ENCODE results near the gene CACNA1G.

The CACNA1G gene

DNA sequence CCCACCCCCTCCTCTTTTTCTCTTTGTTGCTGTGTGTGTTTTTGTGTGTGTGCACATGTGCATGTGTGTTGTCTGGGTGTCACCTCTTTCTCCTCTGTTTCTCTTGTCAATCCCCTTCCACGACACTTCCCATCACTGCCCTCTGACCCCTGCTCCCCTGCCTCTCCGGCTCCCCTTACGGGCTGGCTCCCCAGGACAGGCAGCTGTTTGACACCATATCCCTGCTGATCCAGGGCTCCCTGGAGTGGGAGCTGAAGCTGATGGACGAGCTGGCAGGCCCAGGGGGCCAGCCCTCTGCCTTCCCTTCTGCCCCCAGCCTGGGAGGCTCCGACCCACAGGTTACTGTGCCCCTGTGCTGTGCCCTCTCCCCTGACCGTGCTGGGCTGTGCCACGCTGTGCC lies 59.0 kb downstream of the CACNA1G start:
- H3K14ac ChIP-seq (ENCODE audit: low read length), result peak overlapping the region; percentile 51
- no peaks in the 10 kb centered on the region for H3K79me1 ChIP-seq (ENCODE audit: low read depth, low read length)
- H4K8ac ChIP-seq (ENCODE audit: low read depth, low read length), result peak overlapping the region; percentile 23
- no peak overlapping the region for H2BK5ac ChIP-seq (ENCODE audit: low read length)
- no peak overlapping the region for H3K9ac ChIP-seq (ENCODE audit: low read depth, low read length, poor library complexity)
- H2AFZ ChIP-seq (ENCODE audit: low read length), result no peak overlapping the region
- H3K4me1 ChIP-seq (ENCODE audit: control insufficient read depth in 2 of 2, insufficient read depth in 1 of 2, low read depth in 1 of 2, low read length in 2 of 2), result peaks cover 25 to 29% of the 10 kb centered on the region in 2 donors
- H3K4me3 ChIP-seq (ENCODE audit: low read length in 2 of 2), result no peak overlapping the region
- no peak overlapping the region for H2BK12ac ChIP-seq (ENCODE audit: low read length)
- H3K4ac ChIP-seq (ENCODE audit: low read length), result no peak overlapping the region
- no peak overlapping the region for H3K27ac ChIP-seq (replicated peaks; ENCODE audit: low read length)
- H3K23ac ChIP-seq (ENCODE audit: low read depth, low read length, poor library complexity), result peak overlapping the region; percentile 85
- peak overlapping the region; percentile 96 for H3K18ac ChIP-seq (ENCODE audit: low read length)
- no peak overlapping the region for H3K4me2 ChIP-seq (ENCODE audit: insufficient read depth, low read length, poor library complexity, severe bottlenecking)
- peak overlapping the region; percentile 74 for H2BK15ac ChIP-seq (ENCODE audit: low read length)
- peaks cover 0 to 6% (median 2%) of the 10 kb centered on the region in 3 experiments for H3K27me3 ChIP-seq (ENCODE audit: control insufficient read depth in 3 of 3, insufficient read depth in 3 of 3, low read depth in 1 of 3, low read length in 3 of 3)
- no peaks in the 10 kb centered on the region for H3K9me3 ChIP-seq (replicated peaks in 1 of 2; ENCODE audit: control insufficient read depth in 2 of 2, insufficient read depth in 1 of 2, low read depth in 1 of 2, low read length in 2 of 2)
- peak overlapping the region; percentile 79 for H4K91ac ChIP-seq (ENCODE audit: low read depth, low read length, poor library complexity)
- no CpG with 5 or more reads among the region's 7 CpGs for WGBS, 2 donors (ENCODE audit: extremely low coverage in 2 of 2, insufficient read length in 2 of 2, insufficient replicate concordance in 1 of 2)
- H2BK120ac ChIP-seq (ENCODE audit: low read depth, low read length), result no peak overlapping the region
- DNase-seq (ENCODE audit: low spot score), result no peak
- no peaks in the 10 kb centered on the region for H3K36me3 ChIP-seq (replicated peaks in 1 of 2; ENCODE audit: control insufficient read depth in 2 of 2, insufficient read depth in 2 of 2, low read length in 2 of 2)
- peak overlapping the region; percentile 88 for H2AK5ac ChIP-seq (ENCODE audit: low read depth, low read length)

DNA sequence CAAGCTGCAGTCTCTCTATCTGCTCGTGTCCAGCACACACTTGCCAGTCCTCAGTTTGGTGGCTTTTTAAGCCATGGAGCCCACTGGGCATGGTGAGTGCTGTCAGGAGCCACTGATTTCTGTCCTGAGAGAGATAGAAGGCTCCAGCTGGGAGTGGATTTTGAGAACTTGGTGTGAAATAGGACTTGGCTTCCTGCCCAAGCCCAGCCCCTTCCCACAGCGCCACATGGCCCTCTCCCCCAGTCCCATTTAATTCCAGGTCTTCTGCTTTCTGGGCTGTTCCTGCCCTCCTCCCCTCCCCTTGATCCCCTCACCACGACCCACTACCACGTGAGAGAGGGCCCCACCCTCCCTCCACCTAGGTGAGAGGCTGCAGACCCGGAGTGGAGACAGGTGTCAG lies 59.7 kb downstream of the CACNA1G start:
- Histone ChIP-seq H3K4me3 (ENCODE audit: low read length in 2 of 2) (no peak overlapping the region), H2BK5ac (ENCODE audit: low read length) (no peak overlapping the region), H2AFZ (ENCODE audit: low read length) (peak overlapping the region; percentile 4), H3K4me1 (ENCODE audit: control insufficient read depth in 2 of 2, insufficient read depth in 1 of 2, low read depth in 1 of 2, low read length in 2 of 2) (peaks cover 25 to 30% of the 10 kb centered on the region in 2 donors), H3K4me2 (ENCODE audit: insufficient read depth, low read length, poor library complexity, severe bottlenecking) (no peak overlapping the region), H3K14ac (ENCODE audit: low read length) (no peak overlapping the region), H2AK5ac (ENCODE audit: low read depth, low read length) (peak overlapping the region; percentile 9), H2BK15ac (ENCODE audit: low read length) (peak overlapping the region; percentile 74), H3K9ac (ENCODE audit: low read depth, low read length, poor library complexity) (no peak overlapping the region), H3K27me3 (ENCODE audit: control insufficient read depth in 3 of 3, insufficient read depth in 3 of 3, low read depth in 1 of 3, low read length in 3 of 3) (peaks cover 0 to 6% (median 2%) of the 10 kb centered on the region in 3 experiments), H3K27ac (replicated peaks; ENCODE audit: low read length) (no peak overlapping the region), H3K4ac (ENCODE audit: low read length) (no peak overlapping the region), H3K18ac (ENCODE audit: low read length) (peak overlapping the region; percentile 33), H2BK12ac (ENCODE audit: low read length) (no peak overlapping the region), H3K9me3 (replicated peaks in 1 of 2; ENCODE audit: control insufficient read depth in 2 of 2, insufficient read depth in 1 of 2, low read depth in 1 of 2, low read length in 2 of 2) (no peaks in the 10 kb centered on the region), H3K36me3 (replicated peaks in 1 of 2; ENCODE audit: control insufficient read depth in 2 of 2, insufficient read depth in 2 of 2, low read length in 2 of 2) (no peaks in the 10 kb centered on the region), H4K8ac (ENCODE audit: low read depth, low read length) (no peak overlapping the region), H4K91ac (ENCODE audit: low read depth, low read length, poor library complexity) (no peak overlapping the region), H3K23ac (ENCODE audit: low read depth, low read length, poor library complexity) (no peak overlapping the region), H2BK120ac (ENCODE audit: low read depth, low read length) (peak overlapping the region; percentile 2), H3K79me1 (ENCODE audit: low read depth, low read length) (no peaks in the 10 kb centered on the region)
- DNase-seq (ENCODE audit: low spot score), result no peak
- no CpG with 5 or more reads among the region's 5 CpGs for WGBS, 2 donors (ENCODE audit: extremely low coverage in 2 of 2, insufficient read length in 2 of 2, insufficient replicate concordance in 1 of 2)

DNA sequence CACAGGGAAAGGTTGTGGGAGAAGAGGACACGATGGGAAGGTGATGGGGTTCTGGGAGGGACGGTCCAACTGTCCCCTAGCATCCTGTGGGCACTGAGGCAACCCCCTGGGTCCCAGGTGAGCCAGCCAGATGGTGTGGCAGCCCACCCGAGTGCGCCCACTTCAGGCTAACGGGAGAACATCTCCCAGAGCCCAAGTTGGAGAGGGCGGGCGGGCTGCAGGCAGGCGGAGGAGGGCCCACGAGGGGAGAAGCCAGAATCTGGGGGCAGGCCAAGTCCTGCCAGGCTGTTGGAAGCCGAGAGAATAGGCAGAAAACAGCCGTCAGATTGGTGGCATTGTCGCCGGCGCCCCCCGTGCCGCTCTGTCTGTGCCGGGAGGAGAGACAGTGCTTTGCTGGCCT lies 60.3 kb downstream of the CACNA1G start:
- H3K18ac ChIP-seq (ENCODE audit: low read length), result peak overlapping the region; percentile 41
- no peak overlapping the region for H3K27ac ChIP-seq (replicated peaks; ENCODE audit: low read length)
- no CpG with 5 or more reads among the region's 17 CpGs for WGBS, 2 donors (ENCODE audit: extremely low coverage in 2 of 2, insufficient read length in 2 of 2, insufficient replicate concordance in 1 of 2)
- no peak overlapping the region for H2BK5ac ChIP-seq (ENCODE audit: low read length)
- no peak overlapping the region for H2BK120ac ChIP-seq (ENCODE audit: low read depth, low read length)
- peaks cover 29 to 36% of the 10 kb centered on the region in 2 donors for H3K4me1 ChIP-seq (ENCODE audit: control insufficient read depth in 2 of 2, insufficient read depth in 1 of 2, low read depth in 1 of 2, low read length in 2 of 2)
- DNase-seq (ENCODE audit: low spot score), result no peak
- H2AK5ac ChIP-seq (ENCODE audit: low read depth, low read length), result peak overlapping the region; percentile 9
- no peak overlapping the region for H3K4me2 ChIP-seq (ENCODE audit: insufficient read depth, low read length, poor library complexity, severe bottlenecking)
- no peak overlapping the region for H4K8ac ChIP-seq (ENCODE audit: low read depth, low read length)
- no peak overlapping the region for H3K23ac ChIP-seq (ENCODE audit: low read depth, low read length, poor library complexity)
- H2BK12ac ChIP-seq (ENCODE audit: low read length), result no peak overlapping the region
- no peaks in the 10 kb centered on the region for H3K9me3 ChIP-seq (replicated peaks in 1 of 2; ENCODE audit: control insufficient read depth in 2 of 2, insufficient read depth in 1 of 2, low read depth in 1 of 2, low read length in 2 of 2)
- H2AFZ ChIP-seq (ENCODE audit: low read length), result no peak overlapping the region
- H3K4me3 ChIP-seq (ENCODE audit: low read length in 2 of 2), result no peak overlapping the region
- no peak overlapping the region for H3K9ac ChIP-seq (ENCODE audit: low read depth, low read length, poor library complexity)
- no peak overlapping the region for H3K4ac ChIP-seq (ENCODE audit: low read length)
- H3K36me3 ChIP-seq (replicated peaks in 1 of 2; ENCODE audit: control insufficient read depth in 2 of 2, insufficient read depth in 2 of 2, low read length in 2 of 2), result no peaks in the 10 kb centered on the region
- H4K91ac ChIP-seq (ENCODE audit: low read depth, low read length, poor library complexity), result no peak overlapping the region
- H2BK15ac ChIP-seq (ENCODE audit: low read length), result peak overlapping the region; percentile 12
- no peak overlapping the region for H3K14ac ChIP-seq (ENCODE audit: low read length)
- peaks cover 0 to 6% (median 2%) of the 10 kb centered on the region in 3 experiments for H3K27me3 ChIP-seq (ENCODE audit: control insufficient read depth in 3 of 3, insufficient read depth in 3 of 3, low read depth in 1 of 3, low read length in 3 of 3)
- H3K79me1 ChIP-seq (ENCODE audit: low read depth, low read length), result no peaks in the 10 kb centered on the region

DNA sequence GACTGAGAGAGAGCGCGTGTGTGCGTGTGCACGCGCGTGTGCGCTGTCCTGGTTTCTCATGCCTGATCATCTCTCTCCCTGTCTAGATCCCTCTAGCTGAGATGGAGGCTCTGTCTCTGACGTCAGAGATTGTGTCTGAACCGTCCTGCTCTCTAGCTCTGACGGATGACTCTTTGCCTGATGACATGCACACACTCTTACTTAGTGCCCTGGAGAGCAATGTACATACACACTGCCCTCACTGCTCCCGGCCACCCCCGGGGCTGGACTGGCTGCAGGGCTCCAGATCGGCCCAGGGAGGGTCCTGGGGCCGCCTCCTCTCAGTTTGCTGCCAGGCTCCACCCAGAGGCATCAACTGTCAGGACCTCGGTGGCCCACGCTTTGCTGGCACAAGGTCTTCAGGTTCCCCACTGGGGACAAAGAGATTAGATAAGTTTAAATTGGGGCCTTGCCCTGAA lies 61.1 kb downstream of the CACNA1G start:
- H3K23ac ChIP-seq (ENCODE audit: low read depth, low read length, poor library complexity), result peak overlapping the region; percentile 45

More for the DNA sequence above, 61.1 kb downstream of the CACNA1G start:
- DNase-seq (ENCODE audit: low spot score), result no peak
- Histone ChIP-seq H3K4me3 (ENCODE audit: low read length in 2 of 2) (no peak overlapping the region), H3K79me1 (ENCODE audit: low read depth, low read length) (no peaks in the 10 kb centered on the region), H3K4me2 (ENCODE audit: insufficient read depth, low read length, poor library complexity, severe bottlenecking) (no peak overlapping the region), H3K14ac (ENCODE audit: low read length) (no peak overlapping the region), H2AK5ac (ENCODE audit: low read depth, low read length) (peak overlapping the region; percentile 99), H4K91ac (ENCODE audit: low read depth, low read length, poor library complexity) (peak overlapping the region; percentile 6), H3K18ac (ENCODE audit: low read length) (peak overlapping the region; percentile 1), H3K9ac (ENCODE audit: low read depth, low read length, poor library complexity) (no peak overlapping the region), H3K9me3 (replicated peaks in 1 of 2; ENCODE audit: control insufficient read depth in 2 of 2, insufficient read depth in 1 of 2, low read depth in 1 of 2, low read length in 2 of 2) (no peaks in the 10 kb centered on the region), H3K4ac (ENCODE audit: low read length) (no peak overlapping the region), H3K27me3 (ENCODE audit: control insufficient read depth in 3 of 3, insufficient read depth in 3 of 3, low read depth in 1 of 3, low read length in 3 of 3) (peaks cover 0 to 8% (median 2%) of the 10 kb centered on the region in 3 experiments), H3K4me1 (ENCODE audit: control insufficient read depth in 2 of 2, insufficient read depth in 1 of 2, low read depth in 1 of 2, low read length in 2 of 2) (peaks cover 29 to 37% of the 10 kb centered on the region in 2 donors), H3K36me3 (replicated peaks in 1 of 2; ENCODE audit: control insufficient read depth in 2 of 2, insufficient read depth in 2 of 2, low read length in 2 of 2) (no peaks in the 10 kb centered on the region), H2BK15ac (ENCODE audit: low read length) (no peak overlapping the region), H2BK120ac (ENCODE audit: low read depth, low read length) (no peak overlapping the region), H2AFZ (ENCODE audit: low read length) (peak overlapping the region; percentile 21), H3K27ac (replicated peaks; ENCODE audit: low read length) (no peak overlapping the region), H2BK12ac (ENCODE audit: low read length) (no peak overlapping the region), H4K8ac (ENCODE audit: low read depth, low read length) (no peak overlapping the region), H2BK5ac (ENCODE audit: low read length) (no peak overlapping the region)
- WGBS, 2 donors (ENCODE audit: extremely low coverage in 2 of 2, insufficient read length in 2 of 2, insufficient replicate concordance in 1 of 2), result no CpG with 5 or more reads among the region's 16 CpGs

Data from neuronal stem cell (in vitro differentiated cells).